SK-N-SH (cell line): ENCODE results near the gene GPRC5C.

Experiments used
- CTCF ChIP-seq: fragments of 200-600 bp; sonication (generic); IDR thresholded peaks from 2 replicates; pipeline ENCODE4 v1.6.1; 2017; ENCODE audit warnings: antibody characterized with exemption, mild to moderate bottlenecking, moderate library complexity
- EZH2phosphoT487 ChIP-seq: fragments of 200-600 bp; sonication (generic); IDR thresholded peaks from 2 replicates; pipeline ENCODE4 v1.6.1; 2017; ENCODE audit warnings: low read depth, mixed run types, mild to moderate bottlenecking, antibody characterized with exemption, moderate library complexity, borderline replicate concordance
- FOXM1 ChIP-seq: IDR thresholded peaks from 2 replicates; pipeline ENCODE4 v1.4.0; 2012; ENCODE audit warnings: low read depth, mild to moderate bottlenecking
- JUND ChIP-seq: IDR thresholded peaks from 2 replicates; pipeline ENCODE4 v1.4.0; 2012
- NRF1 ChIP-seq: IDR thresholded peaks from 2 replicates; pipeline ENCODE4 v1.6.1; 2012; ENCODE audit warnings: low read depth, mild to moderate bottlenecking, low read length
- POLR2AphosphoS5 ChIP-seq: IDR thresholded peaks from 2 replicates; pipeline ENCODE4 v1.6.1; 2012; ENCODE audit warnings: low read depth, low read length
- SMC3 ChIP-seq: IDR thresholded peaks from 2 replicates; pipeline ENCODE4 v1.6.1; 2012; ENCODE audit warnings: low read depth, low read length, improper control_type of control experiment
- TAF1 ChIP-seq: IDR thresholded peaks from 2 replicates; pipeline ENCODE4 v1.6.1; 2012; ENCODE audit warnings: low read depth, mild to moderate bottlenecking, low read length, moderate library complexity, borderline replicate concordance
- YY1 ChIP-seq: IDR thresholded peaks from 2 replicates; pipeline ENCODE4 v1.4.0; 2012; ENCODE audit warnings: low read depth, mild to moderate bottlenecking

GRCh38 chr17:74414510-74414909, 17.4 kb upstream of the GPRC5C start:
- TF ChIP-seq EZH2phosphoT487 (no peak), JUND (no peak), CTCF (no peak), YY1 (no peak), FOXM1 (no peak), POLR2AphosphoS5 (no peak), NRF1 (no peak), SMC3 (no peak), TAF1 (no peak)
